HPDE6-E6E7 (cell line): ENCODE data around the gene MIEN1.
A peak's percentile ranks its signal among the peaks of the same experiment; 100 is the strongest.
"Not testable (repeated sequence)": the region's sequence is repeated elsewhere in the genome, so short reads cannot be mapped to it uniquely, and the experiment has no call there.

Experiments
- DNase-seq: peaks from one replicate; pipeline ENCODE4 v3.0.0; 2011; ENCODE audit warnings: missing footprints; ENCODE audit errors: extremely low spot score

MIEN1 gene

GRCh38 chr17:39716073-39716818, 14.1 kb downstream of the MIEN1 start:
- no peak for DNase-seq

DNA sequence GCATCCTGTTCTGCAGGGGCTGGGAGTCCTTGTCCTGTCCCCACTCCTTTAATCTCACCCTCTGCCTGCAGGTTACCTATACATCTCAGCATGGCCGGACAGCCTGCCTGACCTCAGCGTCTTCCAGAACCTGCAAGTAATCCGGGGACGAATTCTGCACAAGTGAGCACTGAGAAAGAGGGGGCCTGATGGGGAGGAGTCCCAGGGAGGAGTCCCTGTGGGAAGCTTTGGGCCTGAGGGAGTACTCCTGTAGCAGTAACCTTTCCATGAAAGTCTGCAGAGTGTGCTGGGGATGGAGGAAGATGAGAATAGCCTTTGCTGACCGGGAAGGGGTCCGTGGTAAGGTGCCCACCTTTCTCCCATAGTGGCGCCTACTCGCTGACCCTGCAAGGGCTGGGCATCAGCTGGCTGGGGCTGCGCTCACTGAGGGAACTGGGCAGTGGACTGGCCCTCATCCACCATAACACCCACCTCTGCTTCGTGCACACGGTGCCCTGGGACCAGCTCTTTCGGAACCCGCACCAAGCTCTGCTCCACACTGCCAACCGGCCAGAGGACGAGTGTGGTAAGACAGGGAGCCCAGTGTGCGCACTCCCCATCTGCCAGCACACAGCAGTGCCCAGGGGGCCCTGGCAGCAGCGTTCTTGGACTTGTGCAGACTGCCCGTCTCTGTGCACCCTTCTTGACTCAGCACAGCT, 14.8 kb downstream of the MIEN1 start:
- no peak for DNase-seq

GRCh38 chr17:39714234-39714633, 16.1 kb downstream of the MIEN1 start:
- no peak for DNase-seq

GRCh38 chr17:39711851-39712250, 18.5 kb downstream of the MIEN1 start:
- no peak for DNase-seq

DNA sequence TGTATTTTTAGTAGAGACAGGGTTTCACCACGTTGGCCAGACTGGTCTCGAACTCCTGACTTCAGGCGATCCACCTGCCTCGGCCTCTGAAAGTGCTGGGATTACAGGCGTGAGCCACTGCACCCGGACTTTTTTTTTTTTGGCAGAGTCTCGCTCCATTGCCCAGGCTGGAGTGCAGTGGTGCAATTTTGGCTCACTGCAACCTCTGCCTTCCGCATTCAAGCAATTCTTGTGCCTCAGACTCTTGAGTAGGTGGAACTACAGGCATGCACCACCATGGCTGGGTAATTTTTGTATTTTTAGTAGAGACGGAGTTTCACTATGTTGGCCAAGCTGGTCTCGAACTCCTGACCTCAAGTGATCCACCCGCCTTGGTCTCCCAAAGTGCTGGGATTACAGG, 19.3 kb downstream of the MIEN1 start:
- DNase-seq = not testable (repeated sequence)

GRCh38 chr17:39709998-39710964, 20.1 kb downstream of the MIEN1 start:
- no peak for DNase-seq

DNA sequence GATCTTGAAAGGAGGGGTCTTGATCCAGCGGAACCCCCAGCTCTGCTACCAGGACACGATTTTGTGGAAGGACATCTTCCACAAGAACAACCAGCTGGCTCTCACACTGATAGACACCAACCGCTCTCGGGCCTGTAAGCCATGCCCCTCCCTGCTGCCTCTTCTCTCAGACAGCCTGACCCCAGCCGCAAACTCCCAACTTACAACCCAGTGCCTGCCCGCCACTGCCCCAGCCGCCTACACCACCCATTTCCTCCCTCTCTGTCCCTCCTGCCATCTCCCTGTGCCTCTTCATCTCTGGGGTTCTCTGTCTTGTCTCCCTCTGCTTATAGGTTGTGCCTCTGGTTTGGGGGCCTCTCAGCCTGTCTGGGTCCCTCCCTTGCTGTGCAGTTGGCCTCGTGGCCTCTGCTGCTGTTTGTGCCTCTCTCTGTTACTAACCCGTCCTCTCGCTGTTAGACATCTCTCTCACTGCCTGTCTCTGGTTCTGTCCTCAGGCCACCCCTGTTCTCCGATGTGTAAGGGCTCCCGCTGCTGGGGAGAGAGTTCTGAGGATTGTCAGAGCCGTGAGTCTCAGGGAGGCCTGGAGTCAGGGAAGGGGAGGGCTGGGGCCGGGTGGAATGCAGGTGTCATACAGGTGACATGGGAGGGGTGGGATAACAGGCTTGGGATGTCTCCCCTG, 20.9 kb downstream of the MIEN1 start:
- DNase-seq = no peak

GRCh38 chr17:39706921-39707337, 23.4 kb downstream of the MIEN1 start:
- DNase-seq = no peak

DNA sequence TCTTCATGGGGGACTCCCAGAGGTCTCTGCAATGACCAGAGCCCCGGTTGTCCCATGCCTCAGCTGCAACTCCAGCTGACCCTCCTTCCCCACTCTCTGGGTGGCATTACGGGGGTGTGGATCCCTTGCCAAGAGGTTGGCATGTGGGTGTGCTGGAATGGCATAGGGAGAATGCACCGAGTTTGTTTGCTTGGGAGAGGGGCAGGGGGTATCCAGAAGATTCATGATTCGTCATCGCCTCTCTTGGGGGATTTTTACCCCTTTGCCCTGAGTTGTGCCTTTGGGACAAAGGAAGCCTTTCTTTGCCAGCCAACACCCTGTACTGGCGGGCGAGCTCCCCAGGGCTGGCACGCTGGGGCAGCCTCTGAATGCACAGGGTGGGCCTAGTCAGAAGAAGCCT, 23.9 kb downstream of the MIEN1 start:
- DNase-seq = no peak

- DNase-seq = peak; percentile 91
Measured at GRCh38 chr17:39705786-39706348, 24.5 kb downstream of the MIEN1 start.

GRCh38 chr17:39704821-39705551, 25.3 kb downstream of the MIEN1 start:
- DNase-seq = no peak

DNA sequence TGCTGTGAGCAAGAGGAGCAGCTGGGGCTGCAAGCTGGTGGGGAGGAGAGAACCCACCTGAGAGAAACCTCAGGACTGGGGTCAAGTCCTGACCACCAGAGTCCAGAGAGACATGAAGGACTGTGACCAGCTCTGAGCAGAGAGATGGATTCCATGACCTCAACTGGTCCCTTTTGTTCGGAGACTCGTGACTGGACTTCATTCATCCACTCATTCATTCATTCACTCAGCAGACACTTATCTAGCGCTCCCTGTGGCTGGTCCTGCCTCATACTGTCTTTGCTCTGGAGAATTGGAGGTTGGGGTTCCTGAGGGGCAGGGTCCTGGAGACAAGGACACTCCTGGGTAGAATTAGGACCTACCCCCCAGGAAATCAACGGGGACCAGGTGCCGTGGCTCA, 26.4 kb downstream of the MIEN1 start:
- no peak for DNase-seq

DNA sequence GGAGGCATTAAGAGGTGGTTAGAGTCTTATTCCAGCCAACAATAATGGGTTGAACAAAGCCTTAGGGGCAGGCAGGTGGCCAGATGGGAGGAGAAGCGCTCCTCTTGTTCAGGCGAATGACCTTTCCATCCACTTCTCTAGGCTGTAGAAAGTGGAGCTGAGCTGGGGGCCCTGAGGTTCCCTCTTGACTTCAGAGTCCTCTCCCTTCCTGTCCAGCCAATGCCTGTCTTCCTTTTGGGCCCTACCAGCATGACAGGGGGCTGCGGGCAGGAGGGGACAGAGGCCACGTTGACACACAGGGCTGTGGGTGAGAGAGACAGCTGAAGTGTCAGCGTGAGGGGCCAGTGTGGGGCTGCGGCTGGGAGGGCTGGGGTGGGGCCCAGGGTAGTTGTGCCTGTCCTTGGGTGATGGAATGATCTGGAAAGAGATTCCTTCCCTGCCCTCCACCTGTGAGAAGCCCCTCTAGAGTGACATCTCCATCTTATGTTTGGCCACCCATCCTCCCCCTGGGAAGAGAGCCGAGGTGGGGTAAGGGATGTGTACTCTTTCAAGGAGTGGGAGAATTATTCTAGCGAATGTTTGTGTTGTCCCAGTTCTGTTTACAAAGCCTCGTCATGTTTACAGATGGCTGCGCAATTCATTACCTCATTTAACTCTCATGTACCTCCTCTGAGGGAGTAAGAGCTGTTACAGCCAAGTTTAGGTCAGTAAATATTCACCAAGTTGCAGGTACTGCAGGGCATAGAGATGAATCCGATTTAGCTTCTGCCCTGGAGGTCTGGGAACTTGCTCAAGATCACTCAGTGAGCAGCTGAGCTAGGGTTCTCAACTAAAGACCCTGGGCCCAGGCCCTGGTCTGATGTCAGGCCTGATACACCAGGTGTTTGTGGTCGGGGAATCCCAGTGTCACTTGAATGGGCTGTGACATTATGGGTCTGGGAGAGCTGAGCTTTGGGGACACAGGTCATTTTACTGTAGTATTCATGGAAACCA, 27.1 kb downstream of the MIEN1 start:
- DNase-seq = no peak

- no peak for DNase-seq
Measured at GRCh38 chr17:39701784-39702422, 28.4 kb downstream of the MIEN1 start.

DNA sequence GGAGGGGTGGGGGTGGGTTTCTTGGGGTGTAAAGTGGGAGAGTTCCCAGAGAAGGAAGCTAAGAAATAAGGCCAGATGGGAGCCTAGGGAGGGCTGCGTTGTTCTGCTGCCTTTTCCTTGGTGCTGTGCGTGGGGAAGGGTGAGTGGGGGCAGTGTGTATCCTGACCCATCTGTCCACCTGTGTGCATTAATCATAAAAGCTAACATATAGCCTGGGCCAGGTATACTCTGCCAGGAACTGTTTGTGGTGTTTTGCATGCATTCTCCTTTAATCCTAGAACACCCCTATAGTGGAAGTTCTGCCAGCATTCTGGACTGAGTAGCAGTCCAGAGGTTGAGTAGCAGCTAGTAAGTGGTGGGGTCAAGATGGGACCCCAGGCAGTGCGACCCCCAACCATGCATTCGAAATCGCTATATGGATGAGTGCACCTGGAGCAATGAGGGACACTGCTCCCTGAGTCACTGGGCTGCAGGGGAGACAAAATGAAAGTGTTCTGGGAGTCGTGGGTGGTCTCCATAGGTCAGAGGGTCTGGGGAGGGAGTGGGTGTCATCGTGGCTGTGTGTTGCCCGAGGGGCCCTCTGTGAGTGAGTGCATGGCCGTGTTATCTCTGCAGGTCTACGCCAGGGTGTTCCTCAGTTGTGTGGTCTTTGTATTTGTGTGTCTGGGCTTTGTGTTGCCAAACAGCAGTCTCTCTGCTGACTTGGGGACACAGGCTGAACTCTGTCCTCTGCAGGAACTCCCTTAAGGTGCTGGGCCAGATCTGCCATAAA, 29.1 kb downstream of the MIEN1 start:
- DNase-seq = no peak

- no peak for DNase-seq
Measured at GRCh38 chr17:39700148-39700987, 30.0 kb downstream of the MIEN1 start.

- DNase-seq = peak; percentile 72
Measured at GRCh38 chr17:39699818-39700147, 30.5 kb downstream of the MIEN1 start, which contains the start of gene ERBB2. Gene ERBB2, plus strand, starts transcription at chr17:39700064. Its CDS starts 175 bp downstream, at chr17:39700239.
